ENCODE measurements around the gene IQSEC1. TPM values are rescaled to one million over a fixed set of nuclear protein-coding genes. Genes with fewer than 3 reads are reported as not detected.

The IQSEC1 gene
- polyA plus RNA-seq, 2 of the 4 experiments (the other 2 are of a cell fraction) = 3.7 to 10.7 TPM

DNA sequence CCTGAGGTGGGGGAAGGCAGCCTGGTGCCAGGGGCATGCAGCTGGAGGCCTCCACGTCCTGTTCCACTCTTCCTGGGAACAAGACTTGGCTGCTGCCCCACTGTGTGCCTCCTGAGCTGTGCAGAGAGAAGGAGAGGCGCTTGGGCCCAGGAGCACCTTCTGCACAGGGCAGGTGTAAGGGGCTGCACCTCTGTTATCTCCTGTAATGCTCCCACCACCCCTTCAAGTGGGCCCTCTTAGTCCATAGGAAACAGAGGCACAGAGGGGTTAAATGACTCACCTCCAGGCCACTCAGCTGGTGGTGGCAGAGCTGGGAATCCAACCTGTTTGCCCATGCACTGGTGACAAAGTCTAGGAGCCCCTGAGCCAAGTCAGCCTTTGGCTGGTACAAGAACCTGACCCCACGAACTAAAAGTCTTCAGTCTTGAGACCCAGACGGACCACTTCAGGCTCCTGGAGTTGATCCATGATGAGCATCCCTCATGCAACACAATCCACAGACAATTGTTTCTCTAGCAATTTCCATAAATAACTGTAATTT, 93.2 kb downstream of the IQSEC1 start:
- H3K27ac ChIP-seq = no peak overlapping the region
- POLR2A ChIA-PET = interaction anchor here (0.7 kb wide), 1 partner anchor 12 kb away, joined by 3 read pairs; no protein-coding TSS in a partner anchor
- WGBS (ENCODE audit: missing lambda C conversion rate) = 64% methylated on average over 4 of the region's 4 CpGs
- no peak for ATAC-seq
- no peak overlapping the region for H3K4me3 ChIP-seq
- no peak for DNase-seq (ENCODE audit: low read depth in 1 of 2, low spot score in 1 of 2)
- CTCF ChIA-PET = interaction anchor here (1.2 to 1.3 kb wide), 2 partner anchors 10 to 15 kb away, joined by 3 to 5 read pairs; no protein-coding TSS in a partner anchor
- FAIRE-seq = no peak
- H3K4me2 ChIP-seq = no peak overlapping the region
- H3K4me1 ChIP-seq = no peaks in the 10 kb centered on the region
- no peaks in the 10 kb centered on the region for H3K9me3 ChIP-seq
- no peak for TF ChIP-seq HOXB5 (CRISPR knock-in tag; IDR thresholded peaks at IDR 0.05)
- TF ChIP-seq JUNB (IDR thresholded peaks at IDR 0.05) = no peak
- TF ChIP-seq CHD2 (IDR thresholded peaks at IDR 0.05; ENCODE audit: low read length, partially characterized antibody) = no peak
- TF ChIP-seq, protein P1, sequence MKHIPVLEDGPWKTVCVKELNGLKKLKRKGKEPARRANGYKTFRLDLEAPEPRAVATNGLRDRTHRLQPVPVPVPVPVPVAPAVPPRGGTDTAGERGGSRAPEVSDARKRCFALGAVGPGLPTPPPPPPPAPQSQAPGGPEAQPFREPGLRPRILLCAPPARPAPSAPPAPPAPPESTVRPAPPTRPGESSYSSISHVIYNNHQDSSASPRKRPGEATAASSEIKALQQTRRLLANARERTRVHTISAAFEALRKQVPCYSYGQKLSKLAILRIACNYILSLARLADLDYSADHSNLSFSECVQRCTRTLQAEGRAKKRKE (CRISPR knock-in tag; IDR thresholded peaks at IDR 0.05; ENCODE audit: low read depth) = no peak
- TF ChIP-seq, protein P2, sequence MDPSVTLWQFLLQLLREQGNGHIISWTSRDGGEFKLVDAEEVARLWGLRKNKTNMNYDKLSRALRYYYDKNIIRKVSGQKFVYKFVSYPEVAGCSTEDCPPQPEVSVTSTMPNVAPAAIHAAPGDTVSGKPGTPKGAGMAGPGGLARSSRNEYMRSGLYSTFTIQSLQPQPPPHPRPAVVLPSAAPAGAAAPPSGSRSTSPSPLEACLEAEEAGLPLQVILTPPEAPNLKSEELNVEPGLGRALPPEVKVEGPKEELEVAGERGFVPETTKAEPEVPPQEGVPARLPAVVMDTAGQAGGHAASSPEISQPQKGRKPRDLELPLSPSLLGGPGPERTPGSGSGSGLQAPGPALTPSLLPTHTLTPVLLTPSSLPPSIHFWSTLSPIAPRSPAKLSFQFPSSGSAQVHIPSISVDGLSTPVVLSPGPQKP (IDR thresholded peaks at IDR 0.05; ENCODE audit: low read depth, low read length) = no peak
- no peak for TF ChIP-seq EP300 (IDR thresholded peaks at IDR 0.05)
- no peak for TF ChIP-seq MAZ (IDR thresholded peaks at IDR 0.05; ENCODE audit: borderline replicate concordance, low read depth, low read length)
- TF ChIP-seq PHF8 (IDR thresholded peaks at IDR 0.05; ENCODE audit: borderline replicate concordance, low read depth) = no peak
- no peak for TF ChIP-seq RFX5 (IDR thresholded peaks at IDR 0.05)
- no peak for TF ChIP-seq HOXA7 (CRISPR knock-in tag; IDR thresholded peaks at IDR 0.05)
- TF ChIP-seq JUN (IDR thresholded peaks at IDR 0.05) = no peak
- TF ChIP-seq POLR2AphosphoS2 (conservative IDR thresholded peaks at IDR 0.05; ENCODE audit: low read length) = no peak
- TF ChIP-seq, protein P3, sequence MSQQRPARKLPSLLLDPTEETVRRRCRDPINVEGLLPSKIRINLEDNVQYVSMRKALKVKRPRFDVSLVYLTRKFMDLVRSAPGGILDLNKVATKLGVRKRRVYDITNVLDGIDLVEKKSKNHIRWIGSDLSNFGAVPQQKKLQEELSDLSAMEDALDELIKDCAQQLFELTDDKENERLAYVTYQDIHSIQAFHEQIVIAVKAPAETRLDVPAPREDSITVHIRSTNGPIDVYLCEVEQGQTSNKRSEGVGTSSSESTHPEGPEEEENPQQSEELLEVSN (IDR thresholded peaks at IDR 0.05; ENCODE audit: borderline replicate concordance, low read depth) = no peak
- no peak for TF ChIP-seq RCOR1 (IDR thresholded peaks at IDR 0.05; ENCODE audit: low read depth, low read length)
- no peak for TF ChIP-seq ZSCAN20 (CRISPR knock-in tag; IDR thresholded peaks at IDR 0.05)
- no peak for TF ChIP-seq ZFP36 (IDR thresholded peaks at IDR 0.05; ENCODE audit: borderline replicate concordance, partially characterized antibody)

DNA sequence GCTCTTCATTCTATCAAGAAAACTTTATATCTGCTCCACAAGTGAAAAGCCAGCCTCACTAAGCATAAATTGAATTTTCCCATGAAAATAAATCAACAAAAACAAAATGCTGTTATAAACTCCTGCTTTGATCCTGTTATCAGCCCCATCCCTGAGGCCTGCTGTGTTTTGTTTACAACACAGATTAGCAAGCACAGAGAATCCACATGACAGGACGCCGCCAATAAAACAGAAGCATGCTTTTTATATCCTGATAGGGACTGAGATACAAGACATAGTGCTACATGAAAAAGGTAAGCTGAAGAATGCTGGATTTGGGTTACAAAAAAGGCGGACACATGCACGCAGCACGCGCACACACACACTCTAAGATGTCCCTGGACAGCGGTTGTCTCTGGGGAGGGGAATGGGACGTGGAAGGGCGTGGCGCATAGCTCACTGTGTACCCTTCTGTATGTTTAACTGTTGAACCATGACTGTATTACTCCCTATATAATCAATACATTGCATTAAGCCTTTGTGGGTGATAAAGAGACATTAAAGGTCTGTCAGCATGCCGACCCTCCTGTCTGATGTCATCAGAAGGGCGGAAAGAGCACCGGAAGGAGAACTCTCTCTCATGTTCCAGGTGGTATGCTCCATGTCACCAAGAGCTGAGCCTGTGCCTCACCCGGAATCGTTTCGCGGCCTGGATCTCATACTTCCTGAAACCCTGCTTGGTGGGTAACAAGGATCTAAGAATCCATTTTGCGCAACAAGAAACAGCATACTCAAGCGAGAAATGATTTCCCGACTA, 93.9 kb downstream of the IQSEC1 start:
- no peak for TF ChIP-seq TP53 (CRISPR knock-in tag; IDR thresholded peaks at IDR 0.05)
- no peak for TF ChIP-seq HOXB13 (CRISPR knock-in tag; IDR thresholded peaks at IDR 0.05; ENCODE audit: low read depth)
- no peak for TF ChIP-seq POLR2A (IDR thresholded peaks at IDR 0.05; ENCODE audit: low read length)
- no peak for TF ChIP-seq KDM1A (IDR thresholded peaks at IDR 0.05; ENCODE audit: low read depth)
- TF ChIP-seq EP300 (IDR thresholded peaks at IDR 0.05) = no peak
- no peak for TF ChIP-seq FOSL2 (IDR thresholded peaks at IDR 0.05)
- TF ChIP-seq FOSL2 (CRISPR knock-in tag; IDR thresholded peaks at IDR 0.05) = no peak
- TF ChIP-seq PBX3 (IDR thresholded peaks at IDR 0.05) = no peak
- no peak for TF ChIP-seq HEYL (CRISPR knock-in tag; IDR thresholded peaks at IDR 0.05)
- TF ChIP-seq ZNF302 (CRISPR knock-in tag; IDR thresholded peaks at IDR 0.05) = no peak
- no peaks in the 10 kb centered on the region for H3K9me3 ChIP-seq
- ChIA-PET POLR2A (interaction anchor here (0.7 kb wide), 1 partner anchor 12 kb away, joined by 3 read pairs; no protein-coding TSS in a partner anchor), CTCF (interaction anchor here (1.2 to 1.3 kb wide), 2 partner anchors 10 to 15 kb away, joined by 3 to 5 read pairs; no protein-coding TSS in a partner anchor)
- H3K4me3 ChIP-seq = no peak overlapping the region
- DNase-seq (ENCODE audit: low read depth in 1 of 2, low spot score in 1 of 2) (no peak), ATAC-seq (no peak), FAIRE-seq (no peak)
- H3K4me1 ChIP-seq = no peaks in the 10 kb centered on the region
- WGBS (ENCODE audit: missing lambda C conversion rate) = 92% methylated on average over 20 of the region's 20 CpGs
- H3K27ac ChIP-seq = no peak overlapping the region
- H3K4me2 ChIP-seq = no peak overlapping the region

Measured in A549 (cell line).